NCI-H345 (cell line): ENCODE data around the gene ZDHHC14.

Source experiments
- DNase-seq: peaks from one replicate; lab custom pipeline; 2025; lab: John Stamatoyannopoulos, UW

Gene ZDHHC14

DNA sequence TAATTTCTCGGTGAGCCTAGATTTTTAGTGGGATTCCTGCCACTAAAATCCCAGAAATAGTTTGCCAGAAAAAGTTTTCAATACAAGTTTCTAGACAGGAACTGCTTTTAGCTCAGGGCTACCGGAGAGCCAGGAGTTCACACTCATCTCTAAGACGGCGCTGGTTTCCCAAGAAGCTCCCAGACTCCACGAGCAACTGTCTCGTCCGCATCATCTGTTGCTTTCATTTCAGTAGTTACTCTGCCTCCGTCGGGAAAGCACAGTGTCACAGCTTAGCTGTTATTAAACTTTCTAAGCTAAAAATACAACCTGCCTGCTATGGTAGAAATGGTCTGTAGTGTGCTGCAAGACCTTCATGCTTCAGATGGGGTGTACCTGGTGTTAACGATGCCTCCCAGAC lies 244.8 kb downstream of the ZDHHC14 start:
- DNase-seq: no peak

DNA sequence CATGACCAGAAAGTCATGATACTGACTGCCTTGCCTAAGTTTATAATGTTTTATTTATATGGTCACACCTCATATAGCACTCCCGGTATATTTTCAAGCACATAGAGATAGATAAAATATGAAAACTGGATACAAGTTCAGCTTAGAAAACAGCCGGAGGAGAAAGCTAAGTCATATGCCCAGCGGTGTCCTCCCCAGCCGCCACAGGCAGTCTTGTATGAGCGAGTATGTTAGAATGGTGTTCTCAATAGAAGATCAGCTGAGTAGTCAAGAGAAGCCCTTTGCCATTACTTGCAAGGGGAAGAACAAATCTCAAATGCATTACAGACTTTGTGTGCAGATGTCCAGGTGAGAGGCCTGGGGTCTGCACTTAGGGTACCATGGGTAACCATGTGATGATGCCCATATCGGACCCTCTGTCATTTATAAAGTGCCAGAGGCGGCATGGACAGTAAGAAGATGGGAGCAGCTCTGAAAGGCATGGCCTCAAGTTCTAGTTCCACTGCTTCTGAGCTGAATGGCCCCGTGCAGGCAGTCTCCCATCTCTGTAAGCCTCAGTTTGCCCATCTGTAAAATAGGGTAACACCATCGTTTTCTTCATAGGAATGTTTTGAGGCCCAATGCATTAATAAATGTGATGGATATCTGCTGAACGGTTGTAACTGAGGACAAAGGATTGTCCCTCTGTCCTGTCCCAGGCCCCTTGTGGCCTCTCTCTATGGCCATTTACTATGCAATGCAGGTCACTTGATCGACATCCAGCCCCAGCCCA lies 246.4 kb downstream of the ZDHHC14 start:
- DNase-seq: no peak

DNA sequence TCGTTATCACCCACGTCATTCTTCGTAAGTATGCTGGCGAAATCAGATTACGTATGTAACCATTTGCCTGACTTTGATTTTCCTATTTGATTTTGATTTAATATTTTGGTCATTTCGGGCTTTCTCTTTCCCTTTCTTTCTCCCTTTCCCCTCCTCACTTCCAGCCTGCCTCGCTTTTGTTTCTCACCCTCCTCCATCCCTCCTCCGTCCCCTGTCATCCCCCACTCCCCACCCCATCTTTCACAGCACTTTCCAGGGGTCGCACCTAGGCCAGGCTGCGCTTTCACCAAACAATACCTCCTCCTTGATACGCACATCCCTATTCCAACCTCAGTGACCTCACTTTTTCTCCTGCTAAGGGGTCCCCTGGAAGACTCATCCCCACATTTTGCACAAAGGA lies 247.5 kb downstream of the ZDHHC14 start:
- no peak for DNase-seq

DNA sequence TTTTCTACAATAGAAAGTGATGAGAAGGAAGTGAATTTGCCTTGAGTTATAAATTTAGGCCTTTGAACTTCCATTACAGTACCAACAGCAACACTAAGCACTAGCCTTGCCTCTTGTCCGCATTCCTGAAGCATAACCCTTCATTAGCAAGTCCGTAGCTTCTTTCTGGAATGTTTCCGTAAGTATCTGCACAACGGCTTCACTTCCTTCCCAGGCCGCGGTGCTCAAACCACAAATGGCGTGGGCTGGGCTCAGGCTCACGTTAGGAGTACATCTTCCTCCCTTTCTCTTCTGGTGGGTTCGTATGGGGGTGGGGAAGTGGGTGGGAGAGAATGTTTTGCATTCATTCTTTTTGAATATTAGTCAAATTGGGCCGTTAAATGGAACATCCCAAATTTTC lies 248.2 kb downstream of the ZDHHC14 start:
- DNase-seq: no peak

DNA sequence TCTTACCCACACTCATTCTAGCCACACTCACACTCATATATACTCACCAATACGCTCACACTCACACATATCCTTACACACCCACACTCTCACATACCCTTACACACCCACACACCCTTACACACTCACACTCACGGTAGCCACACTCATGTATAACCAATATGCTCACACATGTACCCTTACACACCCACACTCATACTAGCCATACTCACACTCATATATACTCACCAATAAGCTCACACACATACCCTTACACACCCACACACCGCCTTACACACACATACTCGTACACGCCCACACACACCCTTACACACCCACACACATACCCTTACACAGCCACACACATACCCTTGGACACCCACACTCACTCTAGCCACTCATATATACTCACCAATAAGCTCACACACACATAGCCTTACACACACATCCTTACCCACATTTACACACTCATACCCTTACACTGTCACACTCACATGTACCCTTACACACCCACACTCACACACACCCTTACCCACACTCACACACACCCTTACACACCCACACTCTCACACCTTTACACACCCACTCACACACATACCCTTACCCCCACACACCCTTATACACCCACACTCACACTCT lies 249.6 kb downstream of the ZDHHC14 start:
- no peak for DNase-seq

DNA sequence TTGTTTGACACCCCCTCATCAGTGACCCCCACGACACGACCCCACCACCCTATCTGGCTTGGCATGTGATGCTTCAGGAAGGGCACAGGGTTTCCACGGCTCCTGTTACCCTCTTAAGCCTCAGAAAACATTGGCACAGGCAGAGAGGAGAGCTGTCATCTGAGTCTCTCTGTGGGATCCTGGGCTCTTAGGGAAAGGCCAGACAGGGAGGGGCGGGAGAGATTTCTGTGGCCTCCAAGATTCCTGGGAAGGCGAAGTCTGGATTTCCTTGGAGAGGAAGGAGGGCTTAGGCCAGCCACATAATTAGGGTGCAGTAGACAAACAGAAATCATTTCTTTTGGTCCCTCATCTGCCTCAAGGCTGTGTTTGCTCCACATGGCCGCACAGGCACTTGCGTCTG lies 250.4 kb downstream of the ZDHHC14 start:
- DNase-seq: no peak

DNA sequence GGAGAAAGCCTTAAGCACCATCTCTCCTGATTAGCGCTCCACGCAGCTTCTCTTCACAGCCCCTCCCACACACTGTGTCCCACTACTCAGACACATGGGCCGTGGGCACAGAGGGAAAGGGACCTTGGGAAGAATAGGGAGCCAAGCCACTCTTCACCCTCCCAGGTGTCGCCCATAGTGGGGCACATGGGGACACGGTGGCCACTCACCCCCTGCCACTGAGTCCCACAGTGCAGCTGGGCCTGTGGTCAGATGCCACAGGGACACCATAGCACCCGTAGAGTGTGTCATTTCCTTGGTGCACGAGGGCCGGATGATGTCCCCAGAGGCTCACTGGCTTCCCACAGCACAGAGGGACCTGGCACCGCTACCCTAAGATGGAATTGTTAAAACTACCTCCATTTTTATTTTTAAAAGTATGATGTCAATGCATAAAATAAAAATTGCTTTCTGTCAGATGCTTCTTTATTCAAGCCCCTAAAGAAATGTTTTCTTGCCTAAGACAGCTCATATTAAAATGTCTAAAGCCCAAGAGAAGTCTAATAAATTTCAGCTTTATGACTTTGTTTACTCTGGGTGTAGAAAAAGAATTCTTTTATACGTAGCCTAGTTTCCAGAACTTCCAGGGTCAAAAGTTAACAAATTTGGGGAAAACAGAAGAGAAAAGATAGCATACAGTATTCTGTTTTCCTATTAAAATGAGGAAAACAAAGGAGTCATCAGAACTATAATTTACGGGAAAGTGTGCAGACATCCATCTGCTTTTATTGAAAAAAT lies 251.0 kb downstream of the ZDHHC14 start:
- DNase-seq: no peak

DNA sequence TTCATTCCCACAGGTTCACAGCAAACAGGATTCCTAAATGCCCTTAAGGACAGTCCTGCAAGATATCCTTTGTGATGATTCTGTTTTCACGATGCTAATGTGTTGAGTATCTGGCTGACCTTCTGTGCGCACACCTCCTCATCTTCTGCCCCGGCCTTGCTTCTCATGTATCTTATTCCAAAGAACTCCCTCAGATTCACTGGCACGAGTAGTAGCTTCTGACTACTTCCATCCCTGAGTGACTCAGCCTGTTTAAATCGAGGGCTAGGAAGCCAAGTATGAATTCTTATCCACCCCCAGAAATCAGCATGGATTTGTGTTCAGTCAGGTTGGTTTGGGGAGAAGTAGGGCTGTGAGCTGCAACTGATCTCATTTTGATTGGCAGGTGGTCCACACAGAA lies 251.8 kb downstream of the ZDHHC14 start:
- DNase-seq: no peak

DNA sequence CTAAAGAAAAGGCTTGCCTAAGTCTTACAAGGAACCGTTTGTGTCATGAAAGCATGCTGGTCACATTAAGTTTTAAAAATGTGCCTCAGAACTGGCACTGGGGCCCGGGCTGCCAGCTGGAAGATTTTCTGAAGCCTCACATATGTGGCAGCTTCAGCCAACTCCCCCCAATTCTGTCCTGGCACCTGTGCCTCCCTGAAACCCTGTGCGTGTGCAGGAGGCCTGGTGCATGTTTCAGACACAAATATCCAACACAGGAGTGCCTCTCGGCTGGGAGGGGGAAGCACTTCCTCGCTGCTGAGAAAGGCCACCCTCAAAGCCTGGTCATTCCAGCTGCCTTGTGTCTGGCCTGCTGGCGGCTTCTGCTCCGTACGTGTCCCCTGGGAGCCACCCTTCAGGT lies 253.6 kb downstream of the ZDHHC14 start:
- no peak for DNase-seq

DNA sequence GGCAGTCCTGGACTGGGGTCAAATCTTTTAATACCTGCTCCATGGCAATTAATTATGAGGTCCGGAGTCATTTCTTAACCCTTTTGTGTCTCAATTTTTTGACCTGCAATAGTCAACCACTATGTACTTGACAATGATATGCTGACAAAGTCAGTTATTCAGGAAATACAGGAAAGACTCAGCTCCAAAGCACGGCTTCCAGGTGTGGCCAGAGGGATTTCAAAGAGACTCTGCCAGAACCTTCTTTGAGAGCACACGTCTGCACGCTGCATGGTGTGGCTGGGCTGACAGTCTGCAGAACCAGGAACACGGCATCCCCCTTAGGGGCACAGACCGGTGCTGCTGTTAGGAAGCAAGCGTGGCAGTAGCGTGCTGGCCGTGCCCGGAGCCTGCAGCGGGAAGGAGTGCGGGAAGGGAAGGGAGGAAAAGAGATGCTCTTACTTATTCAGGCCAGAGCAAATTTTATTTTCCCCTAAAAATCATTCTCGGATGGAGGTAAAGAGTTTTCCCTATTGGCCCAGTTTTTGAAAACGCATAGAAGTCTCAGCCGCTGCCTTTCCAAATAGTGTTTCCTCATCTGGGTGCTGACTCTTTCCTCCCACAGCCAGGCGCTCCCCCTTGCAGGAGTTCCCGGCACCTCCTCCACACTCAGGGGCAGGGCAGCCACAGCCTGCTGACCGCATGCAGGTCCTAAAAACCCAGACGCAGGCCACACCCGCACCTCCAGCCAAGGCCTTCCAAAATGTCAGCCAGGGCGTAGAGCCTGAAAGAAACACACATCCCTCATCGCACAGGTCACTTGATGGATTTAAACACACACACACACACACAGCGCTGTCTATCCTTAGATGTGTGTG lies 254.6 kb downstream of the ZDHHC14 start:
- no peak for DNase-seq

DNA sequence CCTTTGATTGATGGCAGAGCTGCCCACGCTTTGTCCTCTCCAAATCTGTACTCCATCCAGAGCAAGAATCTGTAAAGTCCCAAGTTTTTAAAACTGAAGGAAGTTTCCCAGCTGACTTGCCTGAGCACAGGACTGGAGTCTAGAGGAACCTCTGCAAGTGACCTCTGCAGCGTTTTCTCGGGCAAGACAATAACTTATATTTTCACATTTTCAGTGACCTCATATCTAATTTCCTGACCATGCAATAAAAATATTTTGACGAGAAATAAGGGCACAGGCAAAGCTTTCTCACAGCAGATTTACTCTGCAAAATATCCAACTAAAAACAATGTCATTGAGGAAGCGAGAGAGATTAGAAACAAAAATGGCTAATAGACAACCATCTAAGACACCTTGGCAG lies 256.5 kb downstream of the ZDHHC14 start:
- DNase-seq: no peak

DNA sequence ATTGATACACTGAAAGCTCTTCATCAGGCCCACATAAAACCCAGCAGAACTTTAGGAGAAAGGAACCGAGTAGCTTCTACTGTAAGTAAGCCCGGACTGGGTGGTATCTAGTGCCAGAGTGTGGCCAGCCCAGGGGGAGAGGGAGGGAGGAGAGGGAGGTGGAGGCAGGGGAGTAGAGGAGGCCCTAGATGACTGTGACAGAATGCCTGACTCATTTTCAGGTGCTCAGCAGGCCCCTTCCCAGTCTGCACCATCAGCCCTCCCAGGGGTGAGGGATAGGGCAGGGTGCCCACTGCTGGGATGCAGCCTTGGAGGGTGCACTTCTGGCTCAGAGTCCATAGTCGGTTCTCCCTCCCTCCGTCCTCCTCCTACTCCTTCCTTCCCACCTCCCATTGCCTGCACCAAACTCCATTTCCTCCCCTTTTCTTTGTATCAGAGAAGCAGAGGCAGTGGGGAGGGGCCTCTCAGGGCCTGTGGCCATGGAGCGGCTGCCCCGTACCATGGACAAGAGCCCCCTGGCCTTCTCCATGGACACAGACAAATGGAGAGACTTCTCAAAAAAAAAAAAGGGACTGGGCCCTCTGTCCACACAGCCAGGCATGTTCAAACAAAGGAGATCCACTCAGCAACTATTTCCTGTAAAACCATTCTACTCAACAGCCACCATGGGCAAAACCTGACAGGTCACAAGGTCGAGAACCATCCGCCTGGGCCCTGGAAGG lies 257.1 kb downstream of the ZDHHC14 start:
- DNase-seq: no peak

DNA sequence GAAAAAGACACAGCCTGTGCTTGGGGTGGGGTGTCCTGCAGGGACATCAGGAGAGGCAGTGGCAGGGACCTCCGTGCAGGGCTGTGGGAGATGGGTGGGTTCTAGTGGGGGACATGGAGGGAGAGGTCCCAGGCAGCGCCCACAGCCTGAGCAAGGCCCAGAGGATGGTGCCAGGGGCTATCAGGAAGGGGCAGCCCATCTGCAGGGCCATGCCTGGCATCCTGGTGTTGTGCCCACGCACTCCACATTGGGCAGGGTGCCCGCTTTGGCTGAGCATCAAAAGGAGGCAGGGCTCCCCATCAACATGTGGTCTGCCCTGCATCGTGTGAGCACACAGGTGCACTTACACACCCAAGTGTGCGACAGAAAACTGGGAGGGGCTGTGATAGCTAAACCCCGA lies 257.8 kb downstream of the ZDHHC14 start:
- no peak for DNase-seq

DNA sequence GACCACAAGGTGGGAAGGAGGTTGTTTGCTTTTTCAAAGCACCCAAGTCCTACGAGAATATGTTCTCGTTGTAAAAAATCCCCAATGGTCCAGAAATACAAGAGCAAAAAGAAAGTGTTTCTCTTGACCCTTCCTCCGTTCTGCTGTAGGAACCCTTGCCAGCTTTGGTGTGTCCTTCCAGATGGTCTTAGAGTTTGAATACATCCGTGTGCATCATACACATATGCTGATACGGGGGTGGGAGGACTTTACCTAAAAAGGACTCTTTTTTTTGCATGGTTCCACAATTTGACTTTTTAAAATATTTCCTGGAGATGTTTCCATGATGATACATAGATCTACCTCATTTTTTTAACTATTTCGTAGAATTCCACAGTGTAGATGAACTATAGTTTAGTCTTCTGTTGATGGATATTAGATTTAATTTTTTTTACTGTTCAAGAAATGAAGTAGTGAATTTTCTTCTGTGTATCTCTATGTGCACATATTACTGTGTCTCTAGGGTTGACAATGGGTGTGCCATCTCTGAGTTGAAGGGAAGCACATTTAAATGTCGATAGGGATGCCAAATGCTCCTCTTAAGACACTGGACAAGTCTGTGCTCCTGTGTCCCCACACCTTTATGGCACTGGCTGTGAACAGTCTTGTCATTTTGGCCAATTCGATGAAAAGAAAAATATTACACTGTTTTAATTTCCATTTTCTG lies 259.9 kb downstream of the ZDHHC14 start:
- DNase-seq: no peak

DNA sequence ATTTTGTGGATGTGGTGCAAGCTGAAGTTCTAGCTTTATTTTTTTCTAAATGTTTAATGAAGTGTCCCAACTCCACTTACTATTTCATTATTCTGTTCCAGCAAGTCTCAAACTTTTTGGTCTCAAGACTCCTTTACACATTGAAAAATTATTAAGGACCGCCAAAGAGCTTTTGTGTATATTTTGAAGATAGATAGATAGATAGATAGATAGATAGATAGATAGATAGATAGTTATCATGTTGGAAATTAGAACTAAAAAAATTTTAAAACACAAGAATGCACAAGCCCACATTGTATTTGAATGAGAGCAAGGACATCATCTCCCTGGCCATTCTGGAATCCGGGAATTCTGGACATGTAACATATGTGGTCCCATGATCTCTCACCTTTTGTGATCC lies 260.8 kb downstream of the ZDHHC14 start:
- DNase-seq: no peak

DNA sequence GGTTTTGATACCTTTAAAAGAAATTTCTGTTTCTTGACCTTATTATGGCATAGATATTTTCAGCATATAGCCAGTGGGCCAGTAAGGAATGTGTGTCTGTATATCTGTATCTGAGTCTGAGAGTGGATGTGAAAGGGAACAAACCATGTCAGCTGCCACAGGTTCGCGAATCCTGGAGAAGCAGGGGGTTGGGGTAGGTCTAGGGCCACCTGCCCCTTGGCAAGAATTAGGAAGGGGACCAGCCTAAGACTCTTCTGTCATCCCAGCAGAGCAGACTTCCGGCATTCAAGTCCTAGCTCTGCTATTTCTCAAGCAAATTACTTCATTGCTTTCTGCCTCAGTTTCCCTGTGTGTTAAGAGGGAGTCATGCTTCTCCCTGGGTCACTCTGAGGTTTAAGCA lies 261.7 kb downstream of the ZDHHC14 start:
- DNase-seq: no peak

DNA sequence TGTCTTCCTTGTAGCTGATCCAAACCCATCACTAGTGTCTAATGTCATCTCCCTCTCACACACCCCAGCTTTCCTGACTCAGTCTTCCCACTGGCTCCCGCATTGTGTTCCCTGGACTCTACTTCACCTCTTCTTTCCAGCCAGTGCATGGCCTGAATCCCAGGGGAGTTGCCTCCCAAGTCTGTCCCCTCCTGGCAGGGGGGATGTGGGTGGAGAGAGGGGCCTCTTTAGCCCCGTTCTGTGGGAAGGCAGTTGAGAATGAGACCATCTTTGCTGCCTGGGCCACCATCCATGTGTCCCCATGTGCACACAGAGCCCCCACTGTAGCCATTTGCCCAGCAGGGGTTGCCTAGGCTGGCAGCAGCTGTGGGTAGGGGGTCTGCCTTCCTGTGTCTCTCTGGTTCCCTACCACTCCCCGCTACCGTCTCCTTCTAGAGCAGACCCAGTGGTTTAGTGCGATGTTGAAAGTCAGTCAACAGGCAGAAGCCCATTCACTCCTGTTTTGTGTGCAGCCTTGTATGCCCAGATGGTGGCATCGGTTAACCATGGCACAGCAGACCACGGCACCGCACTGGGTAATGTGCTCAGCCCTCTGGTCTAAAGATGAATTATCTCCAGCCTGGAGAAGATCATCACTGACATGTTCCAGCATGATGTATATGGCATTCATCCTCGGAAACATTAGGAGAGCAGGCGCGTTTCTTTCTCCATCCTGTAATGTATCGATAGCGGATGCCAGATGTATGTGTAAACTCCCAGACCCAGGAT lies 263.2 kb downstream of the ZDHHC14 start:
- DNase-seq: no peak

DNA sequence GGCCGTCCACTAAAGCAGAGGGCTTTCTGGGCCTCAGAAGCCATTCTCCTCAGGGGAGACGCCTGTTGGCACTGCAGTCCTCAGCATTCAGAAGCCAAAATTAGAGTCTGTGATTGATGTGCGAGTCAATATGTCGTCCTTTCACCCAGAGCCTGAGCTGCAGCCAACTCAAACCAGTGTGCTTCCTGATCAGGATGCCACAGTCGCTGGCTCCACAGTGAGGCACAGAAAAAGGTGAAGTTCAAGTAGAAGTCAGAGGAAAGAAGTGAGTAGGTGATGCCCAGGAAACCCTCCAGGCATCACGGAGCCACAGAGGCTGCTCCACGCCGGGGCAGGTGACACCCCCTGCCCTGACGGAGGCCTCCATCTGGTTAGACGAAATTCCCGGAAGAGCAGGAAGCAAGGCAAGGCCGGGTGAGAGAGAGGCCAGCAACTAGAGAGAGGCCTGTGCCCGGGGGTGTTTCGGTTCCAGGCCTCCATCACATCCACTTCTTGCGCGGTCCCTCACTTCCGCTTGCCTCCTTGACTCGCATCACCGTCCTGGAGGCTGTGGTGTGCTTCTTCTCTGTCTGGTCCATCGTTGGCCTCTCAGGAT lies 264.3 kb downstream of the ZDHHC14 start:
- DNase-seq: no peak

DNA sequence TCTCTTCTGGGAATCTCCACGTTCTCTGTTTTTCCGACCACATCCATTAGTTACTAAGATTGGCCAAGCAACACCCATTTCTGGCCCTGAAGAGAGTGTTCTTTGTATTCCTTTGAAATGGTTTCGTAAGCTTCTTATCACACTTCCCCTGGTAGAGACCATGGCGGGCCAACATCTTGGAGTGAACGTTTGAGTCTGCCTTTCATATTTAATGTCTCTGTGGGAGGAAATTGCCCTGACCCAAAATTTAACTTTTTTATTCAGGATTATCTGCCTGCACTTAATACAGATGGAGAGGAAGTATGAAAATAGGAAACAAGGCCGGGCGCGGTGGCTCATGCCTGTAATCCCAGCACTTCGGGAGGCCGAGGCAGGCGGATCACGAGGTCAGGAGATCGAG lies 265.0 kb downstream of the ZDHHC14 start:
- no peak for DNase-seq
